Cardiac fibroblast (primary cell): ENCODE results near the gene KIRREL3.
A peak's percentile ranks its signal among the peaks of the same experiment; 100 is the strongest.

Source experiments
- DNase-seq, 2 donors: peaks; one replicate each; pipeline versions ENCODE4 v3.0.0 to v3.0.0-alpha.2; 2010; ENCODE audit warnings: low read depth in 2 of 2
- H3K4me3 ChIP-seq, 2 donors: replicated peaks in 1 of 2; 1 replicate in 1 of 2; 2 replicates in 1 of 2; pipeline ENCODE4 v1.5.1; 2011; ENCODE audit warnings: low read depth in 2 of 2, low read length in 2 of 2, mild to moderate bottlenecking in 2 of 2, moderate library complexity in 1 of 2
- CTCF ChIP-seq: IDR thresholded peaks from one replicate; pipeline ENCODE4 v1.5.1; 2011; ENCODE audit warnings: low read depth, mild to moderate bottlenecking, low read length, inconsistent platforms

Gene KIRREL3

GRCh38 chr11:126929179-126930061, 71.2 kb downstream of the KIRREL3 start:
- no peak for TF ChIP-seq CTCF
- peak; percentile 10 to 40 for DNase-seq
- H3K4me3 ChIP-seq = no peak overlapping the region

GRCh38 chr11:126927623-126928022, 72.9 kb downstream of the KIRREL3 start:
- DNase-seq = no peak
- TF ChIP-seq CTCF = no peak

DNA sequence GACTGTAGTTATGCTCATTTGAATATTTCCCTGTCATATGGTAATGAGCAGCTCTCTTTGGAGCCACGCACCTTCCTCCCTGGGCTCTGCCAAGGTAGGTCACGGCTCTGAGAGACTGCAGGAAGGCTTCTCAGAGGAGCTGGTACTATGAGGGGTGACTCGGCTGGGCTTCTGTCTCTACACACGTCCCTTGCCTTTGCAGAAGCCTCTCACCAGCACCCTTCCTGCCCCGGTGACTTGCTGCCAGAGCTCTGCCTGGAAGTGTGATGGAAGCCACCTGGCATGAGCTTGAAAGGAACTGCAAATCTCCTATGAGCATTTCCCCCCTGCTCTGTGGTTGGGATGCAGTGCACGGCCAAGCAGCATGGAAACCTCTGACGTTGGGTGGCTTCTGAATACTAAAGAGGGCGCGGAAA, 74.2 kb downstream of the KIRREL3 start:
- peak; percentile 6 to 25 for DNase-seq
- no peak overlapping the region for H3K4me3 ChIP-seq
- no peak for TF ChIP-seq CTCF

More at GRCh38 chr11:126927623-126928022, 72.9 kb downstream of the KIRREL3 start:
- H3K4me3 ChIP-seq = no peak overlapping the region

- peak in 1 of 2 donors; percentile 18 for DNase-seq
- no peak overlapping the region for H3K4me3 ChIP-seq
- no peak for TF ChIP-seq CTCF
These were observed 75.1 kb downstream of the KIRREL3 start for GRCh38 chr11:126925321-126926093.

- DNase-seq = no peak
- no peak for TF ChIP-seq CTCF
- H3K4me3 ChIP-seq = no peak overlapping the region
These were observed 76.1 kb downstream of the KIRREL3 start for GRCh38 chr11:126924376-126925040.

- no peak overlapping the region for H3K4me3 ChIP-seq
- TF ChIP-seq CTCF = no peak
- DNase-seq = no peak
These were observed 79.7 kb downstream of the KIRREL3 start for GRCh38 chr11:126920833-126921232.
